Astrocyte (in vitro differentiated cells and primary cell): ENCODE results near the gene CD44.

ENCODE experiments used
- CTCF ChIP-seq: IDR thresholded peaks from 2 replicates; pipeline ENCODE4 v1.5.1; 2011; ENCODE audit warnings: low read depth, mild to moderate bottlenecking, inconsistent platforms, low read length, moderate library complexity; ENCODE audit not compliant: insufficient read depth
- EZH2 ChIP-seq: IDR thresholded peaks from 2 replicates; pipeline ENCODE4 v1.6.1; 2012; ENCODE audit warnings: mild to moderate bottlenecking, low read length, inconsistent platforms; ENCODE audit not compliant: insufficient read depth

GRCh38 chr11:35144136-35144741 lies 5.3 kb downstream of the CD44 start:
- no peak for TF ChIP-seq EZH2
- no peak for TF ChIP-seq CTCF
